ENCODE results near the gene ELOB. TPM values are rescaled to one million over a fixed set of nuclear protein-coding genes. Genes with fewer than 3 reads are reported as not detected.

Gene ELOB
- polyA plus RNA-seq, 1 of the 3 experiments (the other 2 are of a cell fraction): 329 TPM

GRCh38 chr16:2799205-2799858 is 22.3 kb upstream of the ELOB start:
- H2AFZ ChIP-seq (ENCODE audit: low read depth): no peak overlapping the region
- CTCF ChIA-PET: interaction anchor here (1.5 kb wide), 2 partner anchors 9 to 24 kb away, joined by 5 read pairs; no protein-coding TSS in a partner anchor
- DNase-seq: peak; percentile 75
- POLR2A ChIA-PET: interaction anchor here (1.5 kb wide), 1 partner anchor 21 kb away, joined by 5 read pairs; the partner anchor contains the start of gene ELOB
- no peaks in the 10 kb centered on the region for H3K9me2 ChIP-seq
- no peak overlapping the region for H3K4me3 ChIP-seq (ENCODE audit: low read depth in 2 of 2, low read length in 1 of 2)
- H4K20me1 ChIP-seq (ENCODE audit: insufficient read depth): no peaks in the 10 kb centered on the region
- TF ChIP-seq RXRA (IDR thresholded peaks at IDR 0.05; ENCODE audit: borderline replicate concordance, low read depth): no peak
- no peak for TF ChIP-seq RAD21 (IDR thresholded peaks at IDR 0.05; ENCODE audit: low read length)
- no peak for TF ChIP-seq CHD2 (IDR thresholded peaks at IDR 0.05; ENCODE audit: low read length, partially characterized antibody)
- no peak for TF ChIP-seq POLR2AphosphoS5 (IDR thresholded peaks at IDR 0.05; ENCODE audit: low read depth, low read length)
- TF ChIP-seq SIN3A (IDR thresholded peaks at IDR 0.05; ENCODE audit: borderline replicate concordance, low read depth, low read length): no peak
- TF ChIP-seq REST (IDR thresholded peaks at IDR 0.05; ENCODE audit: low read depth, low read length): no peak
- no peak for TF ChIP-seq NFIC (IDR thresholded peaks at IDR 0.05; ENCODE audit: borderline replicate concordance)
- TF ChIP-seq TCF12 (IDR thresholded peaks at IDR 0.05): no peak
- TF ChIP-seq SMC3 (IDR thresholded peaks at IDR 0.05; ENCODE audit: low read depth, low read length): no peak
- TF ChIP-seq GABPA (IDR thresholded peaks at IDR 0.05; ENCODE audit: low read depth): no peak
- TF ChIP-seq TAF1 (IDR thresholded peaks at IDR 0.05; ENCODE audit: borderline replicate concordance, low read depth, low read length): no peak
- TF ChIP-seq RCOR1 (IDR thresholded peaks at IDR 0.05; ENCODE audit: low read length): no peak
- TF ChIP-seq MAX (IDR thresholded peaks at IDR 0.05; ENCODE audit: low read depth): no peak
- TF ChIP-seq EP300 (IDR thresholded peaks at IDR 0.05; ENCODE audit: borderline replicate concordance in 1 of 2, low read depth in 1 of 2, low read length in 1 of 2): no peak
- TF ChIP-seq MXI1 (IDR thresholded peaks at IDR 0.05; ENCODE audit: low read depth, low read length): no peak
- no peak for TF ChIP-seq FOXJ3 (CRISPR knock-in tag; IDR thresholded peaks at IDR 0.05)
- TF ChIP-seq ZBTB33 (IDR thresholded peaks at IDR 0.05; ENCODE audit: borderline replicate concordance, low read depth): no peak
- TF ChIP-seq EZH2phosphoT487 (IDR thresholded peaks at IDR 0.05; ENCODE audit: borderline replicate concordance, low read depth): no peak
- peaks cover 0 to 7% of the 10 kb centered on the region in 2 experiments; a peak in 1 of 4 replicates for H3K4me1 ChIP-seq (ENCODE audit: control insufficient read depth in 1 of 2, insufficient read depth in 2 of 2, low read depth in 1 of 2, low read length in 1 of 2)
- no peaks in the 10 kb centered on the region for H3K36me3 ChIP-seq (replicated peaks in 1 of 2; ENCODE audit: control insufficient read depth in 1 of 2, insufficient read depth in 2 of 2, low read length in 1 of 2)
- 63% methylated on average over 10 of the region's 21 CpGs for WGBS (ENCODE audit: low lambda C conversion rate)
- no peaks in the 10 kb centered on the region for H3K9me3 ChIP-seq
- no peak overlapping the region for H3K9ac ChIP-seq
- H3K27me3 ChIP-seq (ENCODE audit: insufficient read depth): no peaks in the 10 kb centered on the region
- H3F3A ChIP-seq (replicated peaks; ENCODE audit: insufficient read depth): no peaks in the 10 kb centered on the region
- H3K79me2 ChIP-seq (ENCODE audit: insufficient read depth): no peaks in the 10 kb centered on the region
- no peak overlapping the region for H3K4me2 ChIP-seq
- H3K27ac ChIP-seq (ENCODE audit: low read depth in 2 of 2, low read length in 1 of 2): peak overlapping the region in 1 of 2 experiments; percentile 79; a peak in 2 of 4 replicates

All from SK-N-SH (cell line).